H9 (cell line): Measurements from ENCODE around the gene RUNX1. TPM values are rescaled to one million over a fixed set of nuclear protein-coding genes. Genes with fewer than 3 reads are reported as not detected.

Experiments used
- DNase-seq: peaks from one replicate; pipeline ENCODE4 v3.0.0-alpha.2; 2017
- H2AFZ ChIP-seq: one replicate; pipeline ENCODE4 v1.6.1; 2013; ENCODE audit warnings: mild to moderate bottlenecking, low read length, control low read depth, moderate library complexity
- H2AK5ac ChIP-seq: 2 replicates; pipeline ENCODE4 v1.6.1; 2013; ENCODE audit warnings: low read length, control low read depth, mixed read lengths; ENCODE audit not compliant: insufficient read length
- H2BK120ac ChIP-seq: one replicate; pipeline ENCODE4 v1.6.1; 2013; ENCODE audit warnings: low read depth, mild to moderate bottlenecking, low read length, control low read depth, inconsistent platforms; ENCODE audit not compliant: poor library complexity, severe bottlenecking
- H2BK12ac ChIP-seq: 2 replicates; pipeline ENCODE4 v1.6.1; 2013; ENCODE audit warnings: low read length, control low read depth, mixed read lengths, low read depth; ENCODE audit not compliant: insufficient read length
- H2BK15ac ChIP-seq: 2 replicates; pipeline ENCODE4 v1.6.1; 2013; ENCODE audit warnings: low read depth, low read length, control low read depth
- H2BK20ac ChIP-seq: one replicate; pipeline ENCODE4 v1.6.1; 2013; ENCODE audit warnings: low read depth, mild to moderate bottlenecking, low read length, control low read depth, inconsistent platforms; ENCODE audit not compliant: poor library complexity, severe bottlenecking
- H2BK5ac ChIP-seq: 2 replicates; pipeline ENCODE4 v1.6.1; 2013; ENCODE audit warnings: low read length, control low read depth, mixed read lengths; ENCODE audit not compliant: insufficient read length
- H3K14ac ChIP-seq: 2 replicates; pipeline ENCODE4 v1.6.1; 2013; ENCODE audit warnings: low read length, control low read depth; ENCODE audit not compliant: insufficient read depth
- H3K18ac ChIP-seq: 2 replicates; pipeline ENCODE4 v1.6.1; 2013; ENCODE audit warnings: low read depth, mild to moderate bottlenecking, mixed read lengths, low read length, control low read depth; ENCODE audit not compliant: insufficient read length
- H3K23ac ChIP-seq: 2 replicates; pipeline ENCODE4 v1.6.1; 2013; ENCODE audit warnings: low read length, control low read depth, mixed read lengths, low read depth; ENCODE audit not compliant: insufficient read length
- H3K23me2 ChIP-seq: 2 replicates; pipeline ENCODE4 v1.6.1; 2013; ENCODE audit warnings: low read depth, mild to moderate bottlenecking, mixed read lengths, low read length, control low read depth; ENCODE audit not compliant: insufficient read length, poor library complexity, severe bottlenecking
- H3K27ac ChIP-seq: 2 replicates; pipeline ENCODE4 v1.5.1; 2013; ENCODE audit warnings: low read length, control low read depth, mixed read lengths, low read depth; ENCODE audit not compliant: insufficient read length
- H3K27me3 ChIP-seq: 2 replicates; pipeline ENCODE4 v1.6.1; 2013; ENCODE audit warnings: low read length, control low read depth, inconsistent platforms; ENCODE audit not compliant: insufficient read depth
- H3K4ac ChIP-seq: 2 replicates; pipeline ENCODE4 v1.6.1; 2013; ENCODE audit warnings: low read depth, mild to moderate bottlenecking, control low read depth, inconsistent platforms, low read length, moderate library complexity
- H3K4me1 ChIP-seq: 2 replicates; pipeline ENCODE4 v1.6.1; 2013; ENCODE audit warnings: low read length, control low read depth, inconsistent platforms; ENCODE audit not compliant: insufficient read depth
- H3K4me2 ChIP-seq: 2 replicates; pipeline ENCODE4 v1.6.1; 2013; ENCODE audit warnings: low read length, control low read depth, mixed read lengths; ENCODE audit not compliant: insufficient read length, insufficient read depth
- H3K56ac ChIP-seq: 2 replicates; pipeline ENCODE4 v1.6.1; 2013; ENCODE audit warnings: low read depth, mild to moderate bottlenecking, mixed read lengths, low read length, control low read depth; ENCODE audit not compliant: insufficient read length
- H3K79me1 ChIP-seq: 2 replicates; pipeline ENCODE4 v1.6.1; 2013; ENCODE audit warnings: low read depth, mild to moderate bottlenecking, moderate library complexity, low read length, control low read depth, inconsistent platforms; ENCODE audit not compliant: insufficient read depth, poor library complexity, severe bottlenecking
- H3K79me2 ChIP-seq: 2 replicates; pipeline ENCODE4 v1.6.1; 2013; ENCODE audit warnings: low read length, control low read depth, inconsistent platforms; ENCODE audit not compliant: insufficient read depth
- H3K9ac ChIP-seq: 2 replicates; pipeline ENCODE4 v1.6.1; 2013; ENCODE audit warnings: low read length, control low read depth, mixed read lengths; ENCODE audit not compliant: insufficient read length; ENCODE audit errors: extremely low read depth
- H3K9me3 ChIP-seq: one replicate; pipeline ENCODE4 v1.6.1; 2013; ENCODE audit warnings: low read depth, low read length, inconsistent platforms; ENCODE audit not compliant: control insufficient read depth
- H3T11ph ChIP-seq: one replicate; pipeline ENCODE4 v1.6.1; 2013; ENCODE audit warnings: mild to moderate bottlenecking, low read length, control low read depth, inconsistent platforms
- H4K20me1 ChIP-seq: one replicate; pipeline ENCODE4 v1.6.1; 2013; ENCODE audit not compliant: control insufficient read depth, insufficient read length, insufficient read depth
- H4K5ac ChIP-seq: 2 replicates; pipeline ENCODE4 v1.6.1; 2013; ENCODE audit warnings: low read depth, mild to moderate bottlenecking, mixed read lengths, low read length, control low read depth; ENCODE audit not compliant: insufficient read length
- H4K8ac ChIP-seq: replicated peaks from 2 replicates; pipeline ENCODE4 v1.6.1; 2013; ENCODE audit warnings: low read length, control low read depth, mixed read lengths, low read depth; ENCODE audit not compliant: insufficient read length
- H4K91ac ChIP-seq: 2 replicates; pipeline ENCODE4 v1.6.1; 2013; ENCODE audit warnings: low read depth, mild to moderate bottlenecking, moderate library complexity, mixed read lengths, low read length, control low read depth; ENCODE audit not compliant: insufficient read length
- H3K27ac Mint-ChIP-seq, 3 experiments: 2 replicates in 2 of 3; 3 replicates in 1 of 3; pipeline ENCODE4 v1.8.0; 2020 to 2021; ENCODE audit warnings: mixed read lengths in 3 of 3, mild to moderate bottlenecking in 1 of 3, moderate library complexity in 1 of 3
- H3K27me3 Mint-ChIP-seq: 2 replicates; pipeline ENCODE4 v1.8.0; 2021; ENCODE audit warnings: low read depth, mild to moderate bottlenecking, moderate library complexity, mixed read lengths
- H3K36me3 Mint-ChIP-seq, 3 experiments: 2 replicates in 2 of 3; 3 replicates in 1 of 3; pipeline ENCODE4 v1.8.0; 2020 to 2021; ENCODE audit warnings: low read depth in 3 of 3, mixed read lengths in 3 of 3; ENCODE audit not compliant: insufficient read depth in 1 of 3
- H3K4me1 Mint-ChIP-seq, 2 experiments: 2 replicates each; pipeline ENCODE4 v1.8.0; 2020; ENCODE audit warnings: mixed read lengths in 2 of 2
- H3K4me3 Mint-ChIP-seq, 2 experiments: 2 replicates in 1 of 2; 3 replicates in 1 of 2; pipeline ENCODE4 v1.8.0; 2020 to 2021; ENCODE audit warnings: mild to moderate bottlenecking in 2 of 2, mixed read lengths in 2 of 2, moderate library complexity in 1 of 2
- H3K9me3 Mint-ChIP-seq, 2 experiments: 2 replicates in 1 of 2; 3 replicates in 1 of 2; pipeline ENCODE4 v1.8.0; 2020; ENCODE audit warnings: mild to moderate bottlenecking in 2 of 2, mixed read lengths in 2 of 2, moderate library complexity in 1 of 2
- CTCF ChIP-seq: fragments of 200-600 bp; sonication (generic); conservative IDR thresholded peaks from 3 replicates; pipeline ENCODE4 v1.8.0; 2021; ENCODE audit warnings: antibody characterized with exemption, mild to moderate bottlenecking
- WGBS: extraction: QIAGEN DNeasy Blood & Tissue Kit; methylation state at CpG from one replicate; pipeline ENCODE4 v1.1.7; 2013; ENCODE audit warnings: missing lambda C conversion rate, low lambda C conversion rate, mixed read lengths; ENCODE audit not compliant: insufficient read length; ENCODE audit errors: extremely low coverage; 5-methylcytosine and 5-hydroxymethylcytosine counted together
- total RNA-seq: library from RNA; stranded (reverse); gene quantifications from 2 replicates; pipeline ENCODE4 v1.2.1, GENCODE V29; 2021

RUNX1 gene
- total RNA-seq, 1 experiment from 2014 or later = 0.72 TPM

DNA sequence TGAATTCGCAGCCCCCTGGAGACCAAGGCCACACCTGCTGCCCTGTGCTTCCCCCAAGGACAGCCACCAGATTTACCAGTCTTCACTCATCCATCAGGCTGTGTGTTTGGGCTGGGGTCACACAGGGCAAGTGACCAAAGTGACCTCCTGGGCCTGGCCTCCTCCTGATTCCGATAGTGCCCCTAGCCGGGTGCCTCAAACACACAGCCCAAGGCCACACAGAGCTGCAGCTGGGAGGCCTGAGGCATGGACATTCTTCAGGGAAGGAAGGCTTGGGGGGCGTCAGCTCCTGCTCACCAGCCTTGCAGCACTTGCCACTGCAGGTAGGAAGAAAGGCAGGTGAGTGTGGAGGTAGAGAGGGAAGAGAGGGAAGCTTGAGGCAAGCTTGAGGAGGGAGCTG is 181.3 kb downstream of the RUNX1 start:
- Histone ChIP-seq H3K9ac (no peak overlapping the region), H3K79me2 (no peaks in the 10 kb centered on the region), H4K91ac (no peak overlapping the region), H3K27ac (no peak overlapping the region), H2BK12ac (no peak overlapping the region), H3K9me3 (no peaks in the 10 kb centered on the region), H2AK5ac (no peak overlapping the region), H3K4ac (no peak overlapping the region), H4K20me1 (no peaks in the 10 kb centered on the region), H2BK5ac (no peak overlapping the region), H4K8ac (no peak overlapping the region), H2BK15ac (no peak overlapping the region), H2AFZ (no peak overlapping the region), H2BK120ac (no peak overlapping the region), H3K56ac (no peak overlapping the region), H3K4me2 (no peak overlapping the region), H4K5ac (no peak overlapping the region), H3K14ac (peak overlapping the region; percentile 8; the same call in 1 of the 2 replicates), H3K4me1 (0 out of 2 replicates have a peak, but pooled peaks cover 2% of the 10 kb centered on the region), H3K27me3 (peaks cover 43% of the 10 kb centered on the region), H3K79me1 (no peaks in the 10 kb centered on the region), H3K23ac (no peak overlapping the region), H3K18ac (no peak overlapping the region), H2BK20ac (no peak overlapping the region), H3T11ph (no peak overlapping the region), H3K23me2 (no peaks in the 10 kb centered on the region)
- DNase-seq = no peak
- Mint-ChIP-seq H3K27me3 (peaks cover 97% of the 10 kb centered on the region), H3K36me3 (no peaks in the 10 kb centered on the region), H3K4me3 (no peak overlapping the region), H3K9me3 (peaks cover 0 to 4% of the 10 kb centered on the region in 2 experiments; a peak in 1 of 5 replicates), H3K27ac (no peak overlapping the region; a peak in 1 of 7 replicates), H3K4me1 (peaks cover 32 to 47% of the 10 kb centered on the region in 2 experiments)
- no CpG with 5 or more reads among the region's 4 CpGs for WGBS
- no peak for TF ChIP-seq CTCF
